Common myeloid progenitor, CD34-positive (primary cell): ENCODE data around the gene DHX35.

ENCODE experiments used
- CTCF ChIA-PET: fragments of 350-600 bp; sonication (Branson Sonifier 250); formaldehyde crosslinking; loops from one replicate; lab custom pipeline; 2021; ENCODE audit warnings: antibody characterized with exemption; lab: Charles Lee
- POLR2A ChIA-PET: fragments of 350-600 bp; sonication (Branson Sonifier 250); formaldehyde crosslinking; loops from one replicate; lab custom pipeline; 2021; ENCODE audit warnings: antibody characterized with exemption; lab: Charles Lee
- DNase-seq, 3 donors: peaks; one replicate each; pipeline versions ENCODE4 v3.0.0 to v3.0.0-alpha.2; 2013
- H3K27ac ChIP-seq, 2 experiments: 1 replicate in 1 of 2; 2 replicates in 1 of 2; pipeline ENCODE4 v1.7.0; 2013; ENCODE audit warnings: inconsistent platforms in 2 of 2, low read length in 2 of 2, mild to moderate bottlenecking in 2 of 2, low read depth in 1 of 2, moderate library complexity in 1 of 2; ENCODE audit not compliant: severe bottlenecking in 2 of 2, insufficient read depth in 1 of 2, poor library complexity in 1 of 2
- H3K27me3 ChIP-seq, 5 experiments: replicated peaks in 2 of 5; 1 replicate in 3 of 5; 2 replicates in 2 of 5; pipeline versions ENCODE4 v1.6.1 to v1.7.0; 2013; ENCODE audit warnings: low read length in 4 of 5, mild to moderate bottlenecking in 2 of 5, moderate library complexity in 2 of 5, inconsistent platforms in 1 of 5; ENCODE audit not compliant: insufficient read depth in 5 of 5, control insufficient read depth in 4 of 5
- H3K36me3 ChIP-seq, 4 experiments: 1 replicate in 2 of 4; 2 replicates in 2 of 4; pipeline versions ENCODE4 v1.6.1 to v1.7.0; 2013; ENCODE audit warnings: low read length in 3 of 4, control low read depth in 1 of 4, mild to moderate bottlenecking in 1 of 4; ENCODE audit not compliant: control insufficient read depth in 4 of 4, insufficient read depth in 4 of 4
- H3K4me1 ChIP-seq, 4 experiments: 1 replicate in 3 of 4; 2 replicates in 1 of 4; pipeline versions ENCODE4 v1.6.1 to v1.7.1; 2013; ENCODE audit warnings: low read length in 3 of 4, mild to moderate bottlenecking in 3 of 4, control low read depth in 1 of 4, inconsistent platforms in 1 of 4, moderate library complexity in 1 of 4; ENCODE audit not compliant: control insufficient read depth in 4 of 4, insufficient read depth in 4 of 4; ENCODE audit errors: control extremely low read depth in 1 of 4
- H3K4me3 ChIP-seq, 7 experiments: 1 replicate in 4 of 7; 2 replicates in 3 of 7; pipeline versions ENCODE4 v1.5.1 to v1.7.0; 2013; ENCODE audit warnings: mild to moderate bottlenecking in 7 of 7, low read length in 6 of 7, moderate library complexity in 6 of 7, inconsistent platforms in 2 of 7, low read depth in 2 of 7, control low read depth in 1 of 7; ENCODE audit not compliant: insufficient read depth in 4 of 7, control insufficient read depth in 1 of 7; ENCODE audit errors: extremely low read depth in 1 of 7
- H3K9me3 ChIP-seq, 5 experiments: 1 replicate in 4 of 5; 2 replicates in 1 of 5; pipeline versions ENCODE4 v1.6.1 to v1.7.1; 2013; ENCODE audit warnings: low read length in 4 of 5, mild to moderate bottlenecking in 2 of 5, inconsistent platforms in 1 of 5, low read depth in 1 of 5, moderate library complexity in 1 of 5; ENCODE audit not compliant: control insufficient read depth in 4 of 5, insufficient read depth in 2 of 5; ENCODE audit errors: control extremely low read depth in 1 of 5
- WGBS: methylation state at CpG from one replicate; pipeline ENCODE4 v1.1.5; 2013; ENCODE audit not compliant: insufficient coverage; 5-methylcytosine and 5-hydroxymethylcytosine counted together

Gene DHX35

DNA sequence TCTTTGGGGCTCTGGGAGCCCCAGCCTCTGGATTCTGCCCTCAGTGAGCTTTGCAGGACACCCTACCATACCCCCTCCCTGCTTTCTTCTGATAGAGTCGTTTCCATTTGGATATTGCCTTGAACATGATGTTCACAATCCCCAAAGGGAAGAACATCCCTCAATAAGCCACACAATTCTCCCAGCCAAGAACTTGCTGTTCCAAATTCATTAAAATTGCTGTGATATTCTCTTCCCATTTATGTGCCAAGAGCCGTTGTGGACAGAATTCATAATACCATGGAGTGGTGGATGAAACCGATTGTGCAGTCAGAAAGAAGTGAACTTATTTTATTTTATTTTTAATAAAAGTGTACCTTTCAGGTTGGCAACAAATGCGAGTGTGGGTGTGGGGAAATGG is 95.8 kb downstream of the DHX35 start:
- POLR2A ChIA-PET = no interaction called here

DNA sequence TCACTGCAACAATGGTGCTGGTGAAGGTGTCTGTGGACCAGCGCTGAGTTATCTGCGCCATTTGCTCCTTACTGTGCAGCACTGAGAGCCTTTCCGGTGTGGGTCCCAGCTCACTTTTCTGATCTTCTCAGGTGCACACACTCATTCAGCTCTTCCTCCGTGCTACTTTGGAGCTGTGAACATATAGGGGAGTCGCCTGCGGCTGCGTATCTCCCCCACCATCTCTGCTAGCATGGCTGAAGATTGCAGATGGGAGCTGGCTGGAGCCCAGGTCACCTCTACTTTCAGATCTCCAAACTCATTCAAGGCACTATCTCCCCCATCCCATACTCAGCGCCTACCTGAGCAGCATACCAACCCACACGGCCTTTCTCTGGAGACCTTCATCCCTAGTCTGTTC is 96.9 kb downstream of the DHX35 start:
- ChIA-PET POLR2A (no interaction called here), CTCF (interaction anchor here (1.4 kb wide), 1 partner anchor 10 kb away, joined by 8 read pairs; no protein-coding TSS in a partner anchor)
- Histone ChIP-seq H3K27ac (no peak overlapping the region), H3K4me3 (no peak overlapping the region), H3K27me3 (peaks cover 0 to 10% (median 2%) of the 10 kb centered on the region in 5 experiments), H3K36me3 (no peaks in the 10 kb centered on the region), H3K9me3 (no peaks in the 10 kb centered on the region), H3K4me1 (no peaks in the 10 kb centered on the region)
- DNase-seq = no peak
- 99% methylated on average over 8 of the region's 9 CpGs for WGBS

More for the DNA sequence above, 95.8 kb downstream of the DHX35 start:
- Histone ChIP-seq H3K27ac (no peak overlapping the region), H3K36me3 (no peaks in the 10 kb centered on the region), H3K27me3 (peaks cover 0 to 10% (median 2%) of the 10 kb centered on the region in 5 experiments), H3K4me3 (no peak overlapping the region), H3K9me3 (no peaks in the 10 kb centered on the region), H3K4me1 (no peaks in the 10 kb centered on the region)
- CTCF ChIA-PET = interaction anchor here (1.2 to 1.8 kb wide), 2 partner anchors 10 to 18 kb away, joined by 4 to 6 read pairs; no protein-coding TSS in a partner anchor
- no peak for DNase-seq
- 100% methylated on average over 2 of the region's 4 CpGs for WGBS

DNA sequence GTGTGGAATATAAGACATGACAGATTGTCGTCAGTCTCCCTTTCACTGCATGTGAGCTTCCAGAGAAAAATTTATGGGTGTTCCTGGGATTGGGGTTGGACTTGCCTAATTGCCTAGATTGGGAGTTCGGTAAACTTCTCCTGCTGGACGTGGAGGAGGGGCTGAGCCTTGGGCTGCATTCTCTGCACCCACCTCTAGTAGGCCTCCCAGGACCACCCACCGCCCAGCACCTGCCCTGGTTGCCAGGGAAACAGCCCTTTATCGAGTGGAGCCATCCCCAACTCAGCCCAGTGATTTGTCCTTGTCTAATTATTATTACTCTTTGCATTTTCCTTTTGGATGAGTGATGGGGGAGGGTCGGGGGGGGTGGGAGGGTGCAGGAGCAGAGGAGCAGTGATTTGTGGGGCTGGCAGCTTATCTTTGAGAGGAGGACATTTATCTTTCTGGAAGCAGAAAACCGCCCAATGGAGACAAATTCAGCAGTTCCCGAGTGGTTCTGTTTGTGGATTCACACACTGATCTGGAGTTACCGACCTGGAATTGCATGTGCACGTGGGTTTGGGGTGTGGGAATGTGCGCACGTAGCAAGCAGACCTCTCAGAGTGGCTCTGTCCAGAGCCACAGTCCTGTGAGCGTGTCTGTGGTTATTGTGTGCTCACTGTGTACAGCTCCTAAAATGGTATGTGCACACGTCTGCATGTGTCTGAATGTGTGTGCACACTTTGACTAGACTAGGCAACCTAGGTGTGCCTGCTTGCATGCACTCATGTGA is 104.5 kb downstream of the DHX35 start:
- CTCF ChIA-PET = interaction anchor here (1.0 to 3.2 kb wide), 3 partner anchors 15 to 21 kb away, joined by 4 to 10 read pairs (median 7); no protein-coding TSS in a partner anchor

DNA sequence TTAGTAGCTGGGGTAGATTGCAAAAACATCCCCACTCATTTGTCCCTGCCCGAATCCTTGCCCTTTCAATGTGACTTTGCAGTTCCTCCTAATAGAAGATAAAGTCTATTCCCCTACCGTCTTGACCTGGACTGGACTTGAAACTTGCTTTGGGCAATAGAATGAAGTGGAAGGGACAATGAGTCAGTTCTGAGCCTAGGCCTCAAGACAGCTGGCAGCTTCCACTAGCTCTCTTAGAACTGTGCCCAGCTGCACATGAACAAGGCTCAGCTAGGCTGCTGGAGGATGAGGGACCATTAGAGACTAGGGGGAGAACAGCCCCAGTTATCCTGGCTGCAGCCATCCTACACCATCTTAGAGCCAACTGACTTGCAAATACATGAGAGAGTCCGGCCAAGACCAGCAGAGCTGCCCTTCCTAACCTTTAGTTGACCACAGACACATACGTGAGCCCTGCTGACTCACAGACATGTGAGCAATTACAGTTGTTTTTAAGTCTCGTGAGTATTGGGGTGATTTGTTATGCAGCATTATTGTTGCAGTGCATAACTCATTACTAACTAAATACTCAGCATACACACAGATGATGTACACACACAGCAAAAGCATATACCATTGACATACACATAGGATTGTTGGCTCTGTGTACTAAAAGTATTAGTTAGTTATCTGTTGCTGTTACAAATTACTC is 105.5 kb downstream of the DHX35 start:
- no peak overlapping the region for H3K27ac ChIP-seq
- no peak for DNase-seq
- ChIA-PET POLR2A (no interaction called here), CTCF (interaction anchor here (0.7 to 3.5 kb wide), 4 partner anchors 9 to 18 kb away, joined by 3 to 22 read pairs (median 8); no protein-coding TSS in a partner anchor)
- peaks cover 0 to 23% (median 6%) of the 10 kb centered on the region in 5 experiments for H3K27me3 ChIP-seq
- no peaks in the 10 kb centered on the region for H3K36me3 ChIP-seq
- 100% methylated on average over 1 of the region's 5 CpGs for WGBS
- H3K9me3 ChIP-seq = peaks cover 0 to 12% (median 0%) of the 10 kb centered on the region in 5 experiments
- H3K4me1 ChIP-seq = no peaks in the 10 kb centered on the region
- H3K4me3 ChIP-seq = no peak overlapping the region

More for the DNA sequence above, 104.5 kb downstream of the DHX35 start:
- H3K4me1 ChIP-seq = no peaks in the 10 kb centered on the region
- DNase-seq = no peak
- POLR2A ChIA-PET = no interaction called here
- WGBS = 89% methylated on average over 9 of the region's 14 CpGs
- no peak overlapping the region for H3K4me3 ChIP-seq
- H3K9me3 ChIP-seq = peaks cover 0 to 12% (median 0%) of the 10 kb centered on the region in 5 experiments
- no peaks in the 10 kb centered on the region for H3K36me3 ChIP-seq
- H3K27ac ChIP-seq = no peak overlapping the region
- H3K27me3 ChIP-seq = peaks cover 0 to 23% (median 6%) of the 10 kb centered on the region in 5 experiments

DNA sequence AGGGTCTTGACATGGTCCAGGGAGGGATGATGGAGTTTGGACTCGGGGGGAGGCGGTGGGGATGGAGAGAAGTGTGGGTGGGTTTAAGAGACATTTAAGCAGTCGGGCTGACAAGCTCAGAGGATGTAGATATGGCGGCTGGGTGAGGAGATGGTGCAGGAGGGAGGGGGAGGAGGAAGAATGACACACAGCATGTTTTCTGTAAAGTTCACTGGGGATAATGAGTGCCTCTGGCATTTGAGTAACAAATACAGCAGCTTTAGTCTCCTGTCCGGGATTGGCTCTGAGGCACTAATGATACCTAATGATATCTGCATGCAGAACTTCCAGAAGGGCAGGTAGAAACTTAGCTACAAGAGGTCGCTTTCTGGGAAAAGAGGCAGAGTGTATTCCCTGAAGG is 107.8 kb downstream of the DHX35 start:
- H3K9me3 ChIP-seq = peaks cover 0 to 12% (median 0%) of the 10 kb centered on the region in 5 experiments
- H3K36me3 ChIP-seq = no peaks in the 10 kb centered on the region
- ChIA-PET CTCF (interaction anchor here (3.5 kb wide), 1 partner anchor 20 kb away, joined by 22 read pairs; no protein-coding TSS in a partner anchor), POLR2A (no interaction called here)
- DNase-seq = no peak
- no peak overlapping the region for H3K4me3 ChIP-seq
- H3K27me3 ChIP-seq = peaks cover 0 to 20% (median 6%) of the 10 kb centered on the region in 5 experiments
- 86% methylated on average over 6 of the region's 6 CpGs for WGBS
- no peak overlapping the region for H3K27ac ChIP-seq
- no peaks in the 10 kb centered on the region for H3K4me1 ChIP-seq

GRCh38 chr20:39070484-39071231 is 108.5 kb downstream of the DHX35 start:
- no peaks in the 10 kb centered on the region for H3K4me1 ChIP-seq
- CTCF ChIA-PET = interaction anchor here (1.1 to 3.5 kb wide), 2 partner anchors 10 to 21 kb away, joined by 4 to 22 read pairs; no protein-coding TSS in a partner anchor
- POLR2A ChIA-PET = no interaction called here
- peaks cover 0 to 12% (median 0%) of the 10 kb centered on the region in 5 experiments for H3K9me3 ChIP-seq
- WGBS = 87% methylated on average over 7 of the region's 7 CpGs
- no peak for DNase-seq
- no peak overlapping the region for H3K27ac ChIP-seq
- H3K36me3 ChIP-seq = no peaks in the 10 kb centered on the region
- peaks cover 0 to 20% (median 6%) of the 10 kb centered on the region in 5 experiments for H3K27me3 ChIP-seq
- no peak overlapping the region for H3K4me3 ChIP-seq
